Measurements from ENCODE around the gene SLC35F6.

The SLC35F6 gene

DNA sequence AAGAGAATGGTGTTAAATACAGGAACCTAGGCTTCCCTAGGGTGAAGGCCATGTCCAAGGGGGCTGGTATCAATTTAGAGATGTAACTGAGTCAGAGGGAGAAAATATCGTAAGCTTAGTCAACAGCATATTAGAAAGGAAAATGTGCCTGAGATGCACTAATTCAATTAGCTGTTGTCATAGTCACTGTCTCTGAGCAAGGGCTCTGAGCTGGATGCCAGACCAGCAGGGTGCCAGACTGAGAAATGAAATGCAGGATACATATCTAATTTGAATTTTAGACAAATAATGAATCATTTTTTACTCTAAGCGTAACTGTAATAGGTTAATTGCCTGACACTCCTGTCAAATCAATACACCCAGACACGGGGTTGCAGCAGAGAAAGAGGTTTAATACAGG, 11.4 kb upstream of the SLC35F6 start:
- Histone ChIP-seq H3F3A (ENCODE audit: insufficient read depth, low read length) (no peaks in the 10 kb centered on the region), H3K9me3 (replicated peaks; ENCODE audit: insufficient read depth, low read length) (no peaks in the 10 kb centered on the region), H3K4me2 (ENCODE audit: low read depth, low read length) (no peak overlapping the region), H4K20me1 (ENCODE audit: insufficient read depth, low read length) (no peaks in the 10 kb centered on the region), H3K36me3 (replicated peaks; ENCODE audit: insufficient read depth, low read length) (no peaks in the 10 kb centered on the region), H3K27ac (ENCODE audit: low read length) (no peak overlapping the region), H2AFZ (ENCODE audit: low read length) (no peak overlapping the region), H3K4me3 (ENCODE audit: low read length) (no peak overlapping the region), H3K27me3 (replicated peaks; ENCODE audit: insufficient read depth, low read length) (no peaks in the 10 kb centered on the region; the same call in 1 of the 2 replicates), H3K4me1 (ENCODE audit: low read length) (no peaks in the 10 kb centered on the region), H3K79me2 (ENCODE audit: low read length) (no peaks in the 10 kb centered on the region), H3K9ac (ENCODE audit: low read length) (no peak overlapping the region), H3K9me2 (replicated peaks; ENCODE audit: insufficient read depth, low read length) (no peaks in the 10 kb centered on the region)
- TF ChIP-seq EZH2phosphoT487 (IDR thresholded peaks at IDR 0.05; ENCODE audit: low read length) (no peak), EZH2 (optimal IDR thresholded peaks at IDR 0.05; ENCODE audit: low read depth, low read length) (no peak)
- TF ChIP-seq, protein P1, sequence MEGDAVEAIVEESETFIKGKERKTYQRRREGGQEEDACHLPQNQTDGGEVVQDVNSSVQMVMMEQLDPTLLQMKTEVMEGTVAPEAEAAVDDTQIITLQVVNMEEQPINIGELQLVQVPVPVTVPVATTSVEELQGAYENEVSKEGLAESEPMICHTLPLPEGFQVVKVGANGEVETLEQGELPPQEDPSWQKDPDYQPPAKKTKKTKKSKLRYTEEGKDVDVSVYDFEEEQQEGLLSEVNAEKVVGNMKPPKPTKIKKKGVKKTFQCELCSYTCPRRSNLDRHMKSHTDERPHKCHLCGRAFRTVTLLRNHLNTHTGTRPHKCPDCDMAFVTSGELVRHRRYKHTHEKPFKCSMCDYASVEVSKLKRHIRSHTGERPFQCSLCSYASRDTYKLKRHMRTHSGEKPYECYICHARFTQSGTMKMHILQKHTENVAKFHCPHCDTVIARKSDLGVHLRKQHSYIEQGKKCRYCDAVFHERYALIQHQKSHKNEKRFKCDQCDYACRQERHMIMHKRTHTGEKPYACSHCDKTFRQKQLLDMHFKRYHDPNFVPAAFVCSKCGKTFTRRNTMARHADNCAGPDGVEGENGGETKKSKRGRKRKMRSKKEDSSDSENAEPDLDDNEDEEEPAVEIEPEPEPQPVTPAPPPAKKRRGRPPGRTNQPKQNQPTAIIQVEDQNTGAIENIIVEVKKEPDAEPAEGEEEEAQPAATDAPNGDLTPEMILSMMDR (IDR thresholded peaks at IDR 0.05; ENCODE audit: low read length) = no peak
- DNase-seq = no peak

DNA sequence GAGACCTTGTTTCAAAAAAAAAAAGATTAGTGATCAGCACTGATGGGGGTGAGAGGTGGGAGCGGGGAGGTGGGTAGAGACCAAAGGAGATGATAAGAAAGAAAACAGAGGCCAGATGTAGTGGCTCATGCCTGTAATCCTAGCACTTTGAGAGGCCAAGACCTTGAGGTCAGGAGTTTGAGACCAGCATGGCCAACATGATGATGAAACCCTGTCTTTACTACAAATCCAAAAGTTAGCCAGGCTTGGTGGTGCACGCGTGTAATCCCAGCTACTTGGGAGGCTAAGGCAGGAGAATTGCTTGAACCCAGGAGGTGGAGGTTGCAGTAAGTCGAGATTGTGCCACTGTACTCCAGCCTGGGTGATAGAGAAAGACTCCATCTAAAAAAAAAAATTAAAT, 9.5 kb upstream of the SLC35F6 start:
- Histone ChIP-seq H3K27me3 (replicated peaks; ENCODE audit: insufficient read depth, low read length) (no peaks in the 10 kb centered on the region), H3K4me1 (ENCODE audit: low read length) (no peaks in the 10 kb centered on the region), H3K27ac (ENCODE audit: low read length) (no peak overlapping the region), H3K79me2 (ENCODE audit: low read length) (no peaks in the 10 kb centered on the region), H3F3A (ENCODE audit: insufficient read depth, low read length) (no peaks in the 10 kb centered on the region), H3K9me3 (replicated peaks; ENCODE audit: insufficient read depth, low read length) (no peaks in the 10 kb centered on the region), H3K9ac (ENCODE audit: low read length) (no peak overlapping the region), H3K9me2 (replicated peaks; ENCODE audit: insufficient read depth, low read length) (no peaks in the 10 kb centered on the region), H3K4me3 (ENCODE audit: low read length) (no peak overlapping the region), H3K36me3 (replicated peaks; ENCODE audit: insufficient read depth, low read length) (no peaks in the 10 kb centered on the region), H3K4me2 (ENCODE audit: low read depth, low read length) (no peak overlapping the region), H2AFZ (ENCODE audit: low read length) (no peak overlapping the region), H4K20me1 (ENCODE audit: insufficient read depth, low read length) (no peaks in the 10 kb centered on the region)
- no peak for DNase-seq
- TF ChIP-seq, protein P1 (IDR thresholded peaks at IDR 0.05; ENCODE audit: low read length) = no peak
- TF ChIP-seq EZH2phosphoT487 (IDR thresholded peaks at IDR 0.05; ENCODE audit: low read length) (no peak), EZH2 (optimal IDR thresholded peaks at IDR 0.05; ENCODE audit: low read depth, low read length) (no peak)

DNA sequence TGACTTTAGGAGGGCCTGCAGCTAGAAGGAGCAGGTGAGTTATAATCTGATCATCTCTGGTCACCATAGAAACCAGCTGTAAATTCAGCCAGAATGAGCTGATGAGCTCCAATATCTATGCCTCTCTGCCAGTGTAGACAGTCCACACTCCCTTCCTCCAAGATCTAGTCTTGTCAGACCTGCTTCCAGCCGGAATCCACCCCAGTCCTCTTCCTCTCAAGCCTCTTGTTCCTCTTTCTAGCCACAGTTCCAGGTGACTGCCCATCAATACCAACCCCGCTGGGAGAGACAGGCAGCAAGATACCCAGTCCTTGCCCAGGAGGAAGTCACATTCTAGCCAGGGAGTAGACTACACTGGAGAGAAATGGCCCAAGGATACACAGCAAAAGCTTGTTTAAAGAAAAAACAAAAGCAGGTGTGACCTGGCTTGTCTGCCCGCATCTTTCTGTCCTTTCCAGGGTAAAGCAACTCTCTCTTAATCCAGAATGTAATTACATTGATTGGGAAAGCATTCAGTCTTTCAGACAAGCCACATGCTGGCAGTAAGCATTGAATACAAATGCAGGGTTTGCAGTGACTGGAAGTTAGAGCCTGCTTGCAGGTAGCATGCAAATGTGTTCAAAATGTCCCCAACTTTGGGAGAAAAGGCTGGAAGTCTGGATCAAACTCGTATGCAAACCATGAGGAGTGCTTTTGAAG, 9.0 kb upstream of the SLC35F6 start:
- TF ChIP-seq, protein P1 (IDR thresholded peaks at IDR 0.05; ENCODE audit: low read length) = no peak
- TF ChIP-seq EZH2 (optimal IDR thresholded peaks at IDR 0.05; ENCODE audit: low read depth, low read length) (no peak), EZH2phosphoT487 (IDR thresholded peaks at IDR 0.05; ENCODE audit: low read length) (no peak)
- Histone ChIP-seq H3K9ac (ENCODE audit: low read length) (no peak overlapping the region), H2AFZ (ENCODE audit: low read length) (no peak overlapping the region), H3K27me3 (replicated peaks; ENCODE audit: insufficient read depth, low read length) (no peaks in the 10 kb centered on the region), H3K36me3 (replicated peaks; ENCODE audit: insufficient read depth, low read length) (no peaks in the 10 kb centered on the region), H3K4me1 (ENCODE audit: low read length) (no peaks in the 10 kb centered on the region), H3K79me2 (ENCODE audit: low read length) (no peaks in the 10 kb centered on the region), H3K9me2 (replicated peaks; ENCODE audit: insufficient read depth, low read length) (no peaks in the 10 kb centered on the region), H3F3A (ENCODE audit: insufficient read depth, low read length) (no peaks in the 10 kb centered on the region), H4K20me1 (ENCODE audit: insufficient read depth, low read length) (no peaks in the 10 kb centered on the region), H3K4me3 (ENCODE audit: low read length) (no peak overlapping the region), H3K4me2 (ENCODE audit: low read depth, low read length) (no peak overlapping the region), H3K9me3 (replicated peaks; ENCODE audit: insufficient read depth, low read length) (no peaks in the 10 kb centered on the region), H3K27ac (ENCODE audit: low read length) (no peak overlapping the region)
- no peak for DNase-seq

All from MM.1S (cell line).